HTR-8/SVneo (cell line): ENCODE results near the gene MANSC1.
"Not testable (repeated sequence)": the region's sequence is repeated elsewhere in the genome, so short reads cannot be mapped to it uniquely, and the experiment has no call there.

ENCODE experiments used
- DNase-seq: peaks from one replicate; pipeline ENCODE4 v3.0.0; 2011; ENCODE audit warnings: low spot score, mixed read lengths; ENCODE audit not compliant: insufficient read length
- FAIRE-seq: peaks from 2 replicates; lab custom pipeline; 2011; peaks lifted over from hg19 to GRCh38; lab: Jason Lieb, UNC

The MANSC1 gene

DNA sequence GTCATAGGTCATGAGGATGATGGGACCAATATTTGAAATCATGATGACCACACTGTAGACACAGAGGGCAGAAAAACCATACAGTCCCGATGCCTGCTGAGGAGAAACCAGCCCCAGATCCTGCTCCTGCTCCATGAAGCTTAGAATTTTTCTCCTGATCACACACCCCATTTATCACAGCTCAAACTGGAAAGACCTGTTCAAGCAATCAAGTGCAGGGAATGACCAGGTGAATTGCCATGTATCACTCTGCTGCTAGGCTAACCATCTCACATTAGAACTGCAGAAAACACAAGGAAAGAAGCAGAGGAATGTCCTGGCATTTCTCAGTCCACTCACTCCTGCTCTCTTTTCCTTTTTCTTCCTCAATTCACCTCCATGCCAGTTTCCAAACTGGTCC is 18.1 kb downstream of the MANSC1 start:
- FAIRE-seq (no peak), DNase-seq (no peak)

GRCh38 chr12:12331244-12331771 is 18.7 kb downstream of the MANSC1 start:
- DNase-seq (no peak), FAIRE-seq (no peak)

GRCh38 chr12:12327802-12328201 is 22.2 kb downstream of the MANSC1 start:
- FAIRE-seq: no peak
- DNase-seq: peak; percentile 37

GRCh38 chr12:12326262-12326661 is 23.8 kb downstream of the MANSC1 start:
- FAIRE-seq (no peak), DNase-seq (no peak)

GRCh38 chr12:12323591-12323990 is 26.5 kb downstream of the MANSC1 start:
- no peak for DNase-seq
- FAIRE-seq: no peak

DNA sequence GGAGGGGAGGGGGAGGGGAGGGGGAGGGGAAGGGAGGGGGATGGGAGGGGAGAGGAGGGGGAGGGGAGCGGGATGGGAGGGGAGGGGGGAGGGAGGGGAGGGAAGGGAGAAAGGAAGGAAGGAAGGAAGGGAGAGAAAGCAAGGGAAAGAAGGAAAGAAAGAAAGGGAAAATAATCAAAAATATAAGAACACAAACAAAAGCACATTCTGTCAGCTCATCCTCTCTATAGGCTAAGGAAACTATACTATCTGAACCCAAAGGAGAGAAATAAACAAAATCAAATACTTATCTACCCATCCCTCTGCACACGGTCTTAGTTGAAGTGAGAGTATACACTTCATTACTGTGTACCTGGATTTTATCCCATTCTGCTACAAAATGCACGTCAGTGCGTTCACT is 26.9 kb downstream of the MANSC1 start:
- DNase-seq: no peak
- no peak for FAIRE-seq

DNA sequence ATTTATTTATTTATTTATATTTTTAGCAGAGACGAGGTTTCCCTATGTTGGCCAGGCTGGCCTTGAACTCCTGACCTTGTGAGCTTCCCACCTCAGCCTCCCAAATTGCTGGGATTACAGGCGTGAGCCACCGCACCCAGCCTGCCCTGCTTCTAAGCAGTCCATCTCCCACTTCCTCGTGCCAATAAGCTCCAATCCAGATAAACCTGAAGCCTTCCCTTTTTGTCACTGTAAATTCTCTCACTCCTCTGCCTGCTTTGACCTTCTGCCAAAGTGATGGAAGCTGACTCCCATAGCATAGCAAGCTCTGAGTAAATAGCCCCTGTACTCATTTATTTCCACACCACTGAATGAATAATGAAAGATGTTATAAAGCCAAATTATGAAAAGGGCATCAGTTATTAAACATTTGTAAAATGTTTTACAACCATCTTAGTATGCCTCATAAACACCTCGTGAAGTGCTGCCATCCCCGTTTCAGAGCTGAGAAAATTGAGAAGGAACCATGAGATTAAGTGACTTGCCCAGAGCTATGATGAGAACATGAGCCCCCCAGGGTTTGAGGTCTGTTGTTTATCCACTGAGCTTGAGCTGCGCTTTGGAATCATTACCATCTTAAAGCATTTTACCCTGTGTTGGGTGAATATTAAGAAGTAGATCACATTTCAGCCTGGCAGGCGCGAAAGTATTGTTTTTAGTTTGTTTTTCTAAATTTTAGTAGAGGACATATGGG is 30.4 kb downstream of the MANSC1 start:
- no peak for DNase-seq
- FAIRE-seq: no peak

DNA sequence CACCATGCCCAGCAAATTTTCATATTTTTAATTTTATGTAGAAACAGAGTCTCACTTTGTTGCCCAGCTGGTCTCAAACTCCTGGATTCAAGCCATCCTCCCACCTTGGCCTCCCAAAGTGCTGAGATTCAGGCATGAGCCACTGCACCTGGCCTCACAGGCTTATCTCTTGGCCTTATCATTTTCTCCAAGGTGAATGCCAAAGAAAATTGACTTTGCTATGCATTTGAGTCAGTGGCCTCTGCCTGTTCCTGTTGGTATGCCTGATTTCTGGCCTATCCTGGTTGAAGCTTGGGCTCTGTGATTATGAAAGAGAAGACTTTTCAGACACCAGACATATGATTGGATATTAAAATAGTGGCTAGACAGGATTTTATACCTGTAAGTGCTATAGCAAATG is 34.2 kb downstream of the MANSC1 start:
- no peak for FAIRE-seq
- no peak for DNase-seq

DNA sequence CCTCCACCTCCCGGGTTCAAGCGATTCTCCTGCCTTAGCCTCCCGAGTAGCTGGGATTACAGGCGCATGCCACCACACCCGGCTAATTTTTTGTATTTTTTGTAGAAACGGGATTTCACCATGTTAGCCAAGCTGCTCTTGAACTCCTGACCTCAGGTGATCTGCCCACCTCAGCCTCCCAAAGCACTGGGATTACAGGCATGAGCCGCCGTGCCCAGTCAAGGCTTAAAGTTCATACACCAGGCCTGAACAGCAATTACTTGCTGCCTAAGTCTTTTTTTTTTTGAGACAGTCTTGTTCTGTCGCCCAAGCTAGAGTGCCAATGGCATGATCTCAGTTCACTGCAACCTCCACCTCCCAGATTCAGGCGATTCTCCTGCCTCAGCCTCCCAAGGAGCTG is 39.3 kb downstream of the MANSC1 start:
- not testable (repeated sequence) for DNase-seq, FAIRE-seq

DNA sequence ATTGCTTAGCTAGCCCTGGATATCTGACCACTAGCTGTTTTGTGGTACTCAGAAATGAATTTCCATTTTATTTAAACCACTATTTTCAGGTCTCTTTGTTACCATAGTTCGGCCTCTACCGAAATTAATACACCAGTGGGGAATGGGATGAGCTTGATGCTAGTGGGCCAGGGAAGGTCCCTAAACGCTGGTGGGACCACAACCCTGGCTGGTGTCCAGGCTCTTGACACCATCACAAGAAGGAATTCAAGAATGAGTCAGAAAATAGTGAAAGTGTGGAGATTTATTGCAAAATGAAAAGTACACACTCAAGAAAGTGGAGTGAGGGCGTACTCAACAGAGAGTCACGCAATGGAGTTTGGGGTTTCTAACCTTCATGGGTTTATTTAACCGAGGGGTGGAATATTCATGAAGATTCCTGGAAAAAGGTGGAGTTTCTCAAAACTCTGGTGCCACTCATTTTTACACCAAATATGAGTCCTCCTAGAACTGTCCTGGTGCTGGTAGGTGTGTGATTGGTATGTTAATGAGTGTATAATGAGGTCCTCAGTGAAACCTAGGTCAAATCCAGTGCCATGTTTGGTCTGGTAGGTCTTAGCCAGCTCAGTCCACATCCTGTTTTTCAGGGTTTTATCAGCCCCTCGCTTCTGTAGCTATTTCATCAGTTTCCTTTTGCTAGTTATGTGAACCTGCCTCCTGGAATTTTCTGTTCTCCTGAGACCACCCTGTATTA is 44.3 kb downstream of the MANSC1 start:
- FAIRE-seq: no peak
- no peak for DNase-seq

DNA sequence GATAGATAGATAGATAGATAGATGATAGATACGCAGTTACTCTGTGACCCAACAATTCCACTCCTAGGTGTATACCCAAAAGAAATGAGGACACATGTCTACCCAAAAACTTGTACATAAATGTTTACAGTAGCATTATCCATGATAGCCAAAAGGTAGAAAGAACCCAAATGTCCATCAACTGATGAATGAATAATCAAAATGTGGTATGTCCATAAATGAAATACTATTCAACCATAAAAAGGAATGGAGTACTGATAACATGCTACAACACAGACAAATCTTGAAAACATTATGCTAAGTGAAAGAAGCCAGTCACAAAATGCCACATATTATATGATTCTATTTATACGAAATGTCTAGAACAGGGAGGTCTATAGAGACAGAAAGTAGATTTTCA is 47.1 kb downstream of the MANSC1 start:
- DNase-seq: no peak
- FAIRE-seq: no peak

GRCh38 chr12:12301122-12301521 is 48.9 kb downstream of the MANSC1 start:
- no peak for FAIRE-seq
- no peak for DNase-seq

GRCh38 chr12:12297201-12297830 is 52.7 kb downstream of the MANSC1 start:
- DNase-seq (no peak), FAIRE-seq (no peak)

DNA sequence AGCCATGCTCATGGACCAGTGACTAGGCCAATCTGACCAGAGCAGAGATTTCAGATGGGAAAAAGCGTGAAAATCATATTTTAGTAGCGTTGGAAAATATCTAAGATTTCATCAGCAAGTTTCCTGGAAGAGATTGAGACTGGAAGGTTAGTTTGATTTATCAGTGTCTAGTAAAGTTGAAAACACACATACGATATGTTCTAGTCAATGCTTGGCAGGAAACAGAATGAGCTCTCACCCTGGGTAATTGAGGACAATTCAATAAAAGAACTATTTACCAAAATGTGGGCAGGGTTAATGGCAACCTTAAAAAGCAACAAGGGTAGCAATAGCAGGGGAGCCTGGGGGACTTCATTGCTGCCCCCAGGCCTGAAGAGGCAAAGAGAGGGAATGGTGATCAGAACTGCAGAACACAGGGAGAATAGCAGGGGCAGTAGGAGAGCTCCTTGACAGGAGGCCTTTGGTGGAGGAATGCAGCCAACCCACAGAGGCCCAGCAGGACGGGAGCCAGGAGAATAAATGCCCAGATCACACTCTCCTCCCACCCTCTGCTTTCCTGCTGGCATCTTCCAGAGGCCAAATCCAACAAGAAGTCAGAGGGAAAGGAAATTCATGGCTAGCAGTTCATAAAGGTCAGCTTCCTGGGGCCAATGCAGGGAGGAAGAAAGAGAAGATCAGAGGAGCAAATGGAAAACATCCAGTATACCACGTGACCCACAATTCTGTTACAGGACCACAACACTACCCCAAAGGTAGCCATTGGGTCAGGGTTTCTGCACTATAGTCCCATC is 55.6 kb downstream of the MANSC1 start:
- peak; percentile 11 for DNase-seq
- FAIRE-seq: no peak

DNA sequence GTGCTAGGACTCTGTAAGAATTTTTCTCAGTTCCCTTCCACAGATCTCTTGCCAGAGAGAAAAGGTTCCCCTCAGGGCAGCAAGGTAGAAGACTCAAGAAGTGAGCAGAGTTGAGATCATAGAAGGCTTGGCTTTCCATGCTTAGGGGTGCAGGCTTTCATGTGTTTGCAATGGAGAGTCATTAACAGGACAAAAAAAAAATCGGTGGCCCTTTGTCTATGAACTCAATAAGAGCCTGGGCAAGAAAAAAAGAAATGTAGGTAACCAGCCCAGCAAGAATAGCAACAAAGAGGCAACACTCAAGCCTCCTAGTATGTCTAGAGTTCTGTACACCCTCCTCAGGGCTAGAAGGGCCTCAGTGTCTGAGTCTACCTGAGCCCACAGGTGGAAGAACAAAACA is 59.8 kb downstream of the MANSC1 start:
- FAIRE-seq: no peak
- no peak for DNase-seq

- DNase-seq: no peak
- no peak for FAIRE-seq
Observed at GRCh38 chr12:12286441-12286840, 63.6 kb downstream of the MANSC1 start.

DNA sequence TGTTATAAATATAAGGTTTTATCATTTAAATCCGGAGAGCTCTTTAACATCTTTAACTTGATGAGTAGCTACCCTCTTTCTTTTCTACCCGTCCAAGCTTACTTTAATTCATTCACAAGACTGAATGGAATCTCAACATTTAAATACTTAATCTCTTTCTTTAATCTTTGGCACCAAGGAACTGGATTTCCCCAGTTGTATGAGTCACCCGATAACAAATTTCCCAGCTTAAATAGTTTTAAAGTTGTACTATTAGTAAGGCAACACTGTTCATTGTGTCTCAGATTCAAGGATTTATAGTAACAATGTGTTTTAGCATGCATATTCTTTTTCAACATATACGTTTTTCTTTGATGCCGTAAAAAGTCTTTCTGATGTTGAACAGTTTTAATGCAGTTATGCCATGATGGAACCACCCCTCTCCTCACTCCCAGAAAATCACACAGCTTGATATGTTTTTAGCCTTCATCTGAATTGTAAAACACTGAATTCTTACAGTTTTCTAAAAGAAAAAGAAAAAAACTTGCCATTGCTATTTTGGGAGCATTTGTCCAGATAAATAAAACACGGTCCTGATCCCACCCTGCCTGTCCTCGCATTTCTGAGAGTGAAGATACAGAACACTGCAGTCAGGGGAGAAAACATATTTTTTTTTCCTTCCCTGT is 67.1 kb downstream of the MANSC1 start:
- FAIRE-seq (no peak), DNase-seq (no peak)

DNA sequence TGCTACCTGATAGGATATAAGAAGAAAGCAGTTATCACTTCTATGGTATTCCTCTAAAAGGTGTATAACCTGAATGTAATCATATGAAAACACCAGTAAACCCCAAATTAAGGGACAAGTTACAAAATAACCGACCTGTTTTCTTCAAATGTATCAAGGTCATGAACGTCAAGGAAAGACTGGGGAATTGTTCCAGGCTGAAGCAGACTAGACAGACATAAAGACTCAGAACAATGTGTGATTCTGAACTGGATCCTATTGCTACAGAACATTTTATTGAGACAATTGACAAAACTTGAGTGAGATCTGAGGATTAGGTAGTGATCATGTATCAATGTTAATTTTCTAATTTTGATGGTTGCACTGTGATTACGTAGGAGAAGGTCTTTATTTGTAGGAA is 67.8 kb downstream of the MANSC1 start:
- no peak for FAIRE-seq
- DNase-seq: no peak

DNA sequence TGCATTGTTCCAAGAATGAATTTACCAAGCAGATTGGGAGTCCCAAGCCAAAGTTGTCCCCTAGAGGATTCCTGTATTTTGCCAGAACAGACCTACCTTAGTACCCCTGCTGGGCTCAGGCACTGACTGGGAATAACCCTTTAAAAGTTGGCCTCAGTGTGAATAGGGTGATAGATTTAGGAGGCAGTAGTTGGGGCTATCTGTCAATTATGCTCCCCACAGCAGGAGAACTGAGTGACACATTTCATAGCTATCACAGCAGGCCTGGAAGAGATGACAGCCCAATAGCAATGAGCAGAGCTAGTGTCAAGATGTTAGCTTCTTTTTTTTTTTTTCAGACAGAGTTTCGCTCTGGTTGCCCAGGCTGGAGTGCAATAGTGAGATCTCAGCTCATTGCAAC is 68.9 kb downstream of the MANSC1 start:
- DNase-seq (no peak), FAIRE-seq (no peak)

DNA sequence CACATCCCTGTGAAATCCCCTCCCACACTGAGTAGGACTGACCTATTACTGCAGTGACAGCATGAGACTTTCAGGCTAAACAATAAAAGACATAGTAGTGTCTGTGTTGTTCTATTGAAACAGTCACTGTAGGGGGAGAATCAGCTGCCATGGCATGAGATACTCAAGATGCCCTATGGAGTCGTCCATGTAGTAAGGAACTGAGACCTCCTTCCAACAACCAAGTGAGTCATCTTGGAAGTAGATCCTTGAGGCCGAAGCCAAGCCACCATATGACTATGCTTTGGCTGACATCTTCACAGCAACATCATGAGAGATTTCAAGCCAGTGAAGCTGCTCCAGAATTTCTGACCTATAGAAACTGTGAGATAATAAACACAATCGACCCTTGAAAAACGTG is 71.1 kb downstream of the MANSC1 start:
- FAIRE-seq: no peak
- DNase-seq: no peak
